A549 treated with GW870086 at 1 μM for 4 hours (cell line): ENCODE data around the gene EEF1G. TPM values are rescaled to one million over a fixed set of nuclear protein-coding genes. Genes with fewer than 3 reads are reported as not detected.

Source experiments
- total RNA-seq: library from RNA; stranded (reverse); fragments of 200-300 nt; extraction: Qiagen RNA extraction; gene quantifications from 5 replicates; pipeline ENCODE4 v1.2.3, GENCODE V29; 2022; ENCODE audit warnings: low read depth

EEF1G gene
- 1,850 to 2,033 TPM (median 1,975 TPM) in 5 replicates for total RNA-seq

GRCh38 chr11:62573592-62574362 lies at the start of gene EEF1G:
EEF1G (minus strand) TSS chr11:62573891; CDS start chr11:62573842, 49 bp downstream.

GRCh38 chr11:62621567-62622470 lies 48.1 kb upstream of the EEF1G start, which contains the start of gene B3GAT3:
B3GAT3 (minus strand) TSS chr11:62621986; CDS start chr11:62621947, 39 bp downstream.

GRCh38 chr11:62612366-62613290 lies 38.9 kb upstream of the EEF1G start, which contains the start of the genes EML3 and ROM1:
EML3 (minus strand) TSS chr11:62612775; CDS start chr11:62612457, 318 bp downstream.
ROM1 (plus strand) TSS chr11:62613257; CDS start chr11:62613282, 25 bp downstream.

GRCh38 chr11:62601372-62602140 lies 27.9 kb upstream of the EEF1G start, which contains the start of gene MTA2:
MTA2 (minus strand) TSS chr11:62601865; CDS start chr11:62601450, 415 bp downstream.

GRCh38 chr11:62591448-62592145 lies 17.9 kb upstream of the EEF1G start, which contains the start of gene TUT1:
TUT1 (minus strand) TSS chr11:62591523; CDS start chr11:62591485, 38 bp downstream.

GRCh38 chr11:62546244-62546928 lies 27.3 kb downstream of the EEF1G start, which contains the start of gene AHNAK:
AHNAK (minus strand) TSS chr11:62546806; CDS start chr11:62536098, 10,708 bp downstream.

Other genes starting within 250 kb of the EEF1G start
- gene ASRGL1, start 236.4 kb downstream of the EEF1G start, total RNA-seq, result 10.2 to 14.3 TPM (median 13.9 TPM) in 5 replicates
- 0.40 TPM in 1 of 5 replicates, not detected in the others for gene SCGB1A1, start 154.9 kb downstream of the EEF1G start, total RNA-seq
- gene AHNAK, start 27.1 kb downstream of the EEF1G start, total RNA-seq, result 304 to 395 TPM (median 360 TPM) in 5 replicates
- 12.2 to 15.0 TPM (median 14.7 TPM) in 5 replicates for gene TUT1, start 17.6 kb upstream of the EEF1G start, total RNA-seq
- gene MTA2, start 28.0 kb upstream of the EEF1G start, total RNA-seq, result 82.9 to 91.9 TPM (median 87.9 TPM) in 5 replicates
- 17.5 to 23.8 TPM (median 22.3 TPM) in 5 replicates for gene EML3, start 38.9 kb upstream of the EEF1G start, total RNA-seq
- gene ROM1, start 39.4 kb upstream of the EEF1G start, total RNA-seq, result 3.7 to 5.5 TPM (median 4.0 TPM) in 5 replicates
- 41.9 to 58.0 TPM (median 50.7 TPM) in 5 replicates for gene B3GAT3, start 48.1 kb upstream of the EEF1G start, total RNA-seq
- 237 to 277 TPM (median 252 TPM) in 5 replicates for gene GANAB, start 72.7 kb upstream of the EEF1G start, total RNA-seq
- gene INTS5, start 79.4 kb upstream of the EEF1G start, total RNA-seq, result 16.8 to 21.9 TPM (median 20.6 TPM) in 5 replicates
- gene C11orf98, start 91.3 kb upstream of the EEF1G start, total RNA-seq, result 128 to 151 TPM (median 135 TPM) in 5 replicates
- gene CSKMT, start 91.4 kb upstream of the EEF1G start, total RNA-seq, result 10.6 to 15.9 TPM (median 12.7 TPM) in 5 replicates
- 26.5 to 36.8 TPM (median 35.2 TPM) in 5 replicates for gene UQCC3, start 97.8 kb upstream of the EEF1G start, total RNA-seq
- gene LBHD1, start 98.4 kb upstream of the EEF1G start, total RNA-seq, result 3.8 to 4.6 TPM (median 4.2 TPM) in 5 replicates
- 111 to 129 TPM (median 116 TPM) in 5 replicates for gene UBXN1, start 105.2 kb upstream of the EEF1G start, total RNA-seq
- 0.06 to 0.17 TPM (median 0.10 TPM) in 4 of 5 replicates, not detected in the other for gene LRRN4CL, start 115.6 kb upstream of the EEF1G start, total RNA-seq
- gene BSCL2, start 133.5 kb upstream of the EEF1G start, total RNA-seq, result 61.1 to 97.7 TPM (median 72.8 TPM) in 5 replicates
- gene GNG3, start 133.8 kb upstream of the EEF1G start, total RNA-seq, result not detected in 5 replicates
- gene HNRNPUL2, start 153.6 kb upstream of the EEF1G start, total RNA-seq, result 36.2 to 42.4 TPM (median 39.6 TPM) in 5 replicates
- 29.4 to 34.3 TPM (median 30.7 TPM) in 5 replicates for gene TTC9C, start 154.6 kb upstream of the EEF1G start, total RNA-seq
- gene ZBTB3, start 180.3 kb upstream of the EEF1G start, total RNA-seq, result 1.2 to 1.9 TPM (median 1.4 TPM) in 5 replicates
- 172 to 182 TPM (median 178 TPM) in 5 replicates for gene POLR2G, start 187.7 kb upstream of the EEF1G start, total RNA-seq
- 12.1 to 14.7 TPM (median 12.9 TPM) in 5 replicates for gene TAF6L, start 197.5 kb upstream of the EEF1G start, total RNA-seq
- 77.5 to 92.9 TPM (median 83.8 TPM) in 5 replicates for gene TMEM179B, start 213.5 kb upstream of the EEF1G start, total RNA-seq
- gene TMEM223, start 218.1 kb upstream of the EEF1G start, total RNA-seq, result 18.0 to 29.5 TPM (median 28.1 TPM) in 5 replicates
- 38.0 to 53.7 TPM (median 50.7 TPM) in 5 replicates for gene NXF1, start 231.5 kb upstream of the EEF1G start, total RNA-seq